Measurements from ENCODE around the gene PSTPIP1.

PSTPIP1 gene

GRCh38 chr15:77083381-77084160, 88.6 kb downstream of the PSTPIP1 start:
- Histone ChIP-seq H4K20me1 (ENCODE audit: insufficient read depth, low read length, poor library complexity, severe bottlenecking) (no peaks in the 10 kb centered on the region), H2AFZ (ENCODE audit: low read length) (peak overlapping the region; percentile 92), H3F3A (ENCODE audit: low read depth) (no peaks in the 10 kb centered on the region), H3K4me2 (ENCODE audit: low read depth, low read length, poor library complexity, severe bottlenecking) (peak overlapping the region; percentile 34), H3K4me1 (ENCODE audit: insufficient read depth, low read length, poor library complexity, severe bottlenecking) (peaks cover 9% of the 10 kb centered on the region), H3K4me3 (ENCODE audit: low read length, poor library complexity, severe bottlenecking) (peak overlapping the region; percentile 64), H3K36me3 (ENCODE audit: insufficient read depth, low read length) (no peaks in the 10 kb centered on the region), H3K9me3 (ENCODE audit: insufficient read depth, low read depth, low read length) (no peaks in the 10 kb centered on the region), H3K79me2 (ENCODE audit: insufficient read depth, low read length) (no peaks in the 10 kb centered on the region), H3K9me2 (replicated peaks; ENCODE audit: low read depth, low read length) (no peaks in the 10 kb centered on the region), H3K9ac (ENCODE audit: low read depth, low read length, poor library complexity, severe bottlenecking) (peak overlapping the region; percentile 47), H3K27me3 (ENCODE audit: insufficient read depth, low read length, poor library complexity, severe bottlenecking) (no peaks in the 10 kb centered on the region)
- TF ChIP-seq CTCF (conservative IDR thresholded peaks at IDR 0.05; ENCODE audit: low read length) (no peak), EZH2phosphoT487 (IDR thresholded peaks at IDR 0.05; ENCODE audit: borderline replicate concordance) (no peak)

GRCh38 chr15:77084436-77084835, 89.5 kb downstream of the PSTPIP1 start:
- no peaks in the 10 kb centered on the region for H3F3A ChIP-seq (ENCODE audit: low read depth)
- no peaks in the 10 kb centered on the region for H3K27me3 ChIP-seq (ENCODE audit: insufficient read depth, low read length, poor library complexity, severe bottlenecking)
- no peak for TF ChIP-seq CTCF (conservative IDR thresholded peaks at IDR 0.05; ENCODE audit: low read length)
- TF ChIP-seq EZH2phosphoT487 (IDR thresholded peaks at IDR 0.05; ENCODE audit: borderline replicate concordance) = no peak
- no peaks in the 10 kb centered on the region for H4K20me1 ChIP-seq (ENCODE audit: insufficient read depth, low read length, poor library complexity, severe bottlenecking)
- no peaks in the 10 kb centered on the region for H3K36me3 ChIP-seq (ENCODE audit: insufficient read depth, low read length)
- H3K4me2 ChIP-seq (ENCODE audit: low read depth, low read length, poor library complexity, severe bottlenecking) = peak overlapping the region; percentile 34
- no peak overlapping the region for H3K9ac ChIP-seq (ENCODE audit: low read depth, low read length, poor library complexity, severe bottlenecking)
- peak overlapping the region; percentile 92 for H2AFZ ChIP-seq (ENCODE audit: low read length)
- H3K79me2 ChIP-seq (ENCODE audit: insufficient read depth, low read length) = no peaks in the 10 kb centered on the region
- no peaks in the 10 kb centered on the region for H3K9me3 ChIP-seq (ENCODE audit: insufficient read depth, low read depth, low read length)
- H3K9me2 ChIP-seq (replicated peaks; ENCODE audit: low read depth, low read length) = no peaks in the 10 kb centered on the region
- peaks cover 9% of the 10 kb centered on the region for H3K4me1 ChIP-seq (ENCODE audit: insufficient read depth, low read length, poor library complexity, severe bottlenecking)
- H3K4me3 ChIP-seq (ENCODE audit: low read length, poor library complexity, severe bottlenecking) = peak overlapping the region; percentile 64

- no peak for TF ChIP-seq CTCF (conservative IDR thresholded peaks at IDR 0.05; ENCODE audit: low read length)
- TF ChIP-seq EZH2phosphoT487 (IDR thresholded peaks at IDR 0.05; ENCODE audit: borderline replicate concordance) = no peak
- Histone ChIP-seq H3K79me2 (ENCODE audit: insufficient read depth, low read length) (no peaks in the 10 kb centered on the region), H3K4me2 (ENCODE audit: low read depth, low read length, poor library complexity, severe bottlenecking) (no peak overlapping the region), H3K9me3 (ENCODE audit: insufficient read depth, low read depth, low read length) (no peaks in the 10 kb centered on the region), H3F3A (ENCODE audit: low read depth) (no peaks in the 10 kb centered on the region), H3K9me2 (replicated peaks; ENCODE audit: low read depth, low read length) (no peaks in the 10 kb centered on the region), H2AFZ (ENCODE audit: low read length) (no peak overlapping the region), H3K9ac (ENCODE audit: low read depth, low read length, poor library complexity, severe bottlenecking) (no peak overlapping the region), H3K4me3 (ENCODE audit: low read length, poor library complexity, severe bottlenecking) (no peak overlapping the region), H4K20me1 (ENCODE audit: insufficient read depth, low read length, poor library complexity, severe bottlenecking) (no peaks in the 10 kb centered on the region), H3K27me3 (ENCODE audit: insufficient read depth, low read length, poor library complexity, severe bottlenecking) (no peaks in the 10 kb centered on the region), H3K36me3 (ENCODE audit: insufficient read depth, low read length) (no peaks in the 10 kb centered on the region), H3K4me1 (ENCODE audit: insufficient read depth, low read length, poor library complexity, severe bottlenecking) (peaks cover 9% of the 10 kb centered on the region)
These were observed 90.4 kb downstream of the PSTPIP1 start for GRCh38 chr15:77085297-77085696.
